GM18909 (cell line): Measurements from ENCODE around the gene PTPRA.
"Not testable (repeated sequence)": the region's sequence is repeated elsewhere in the genome, so short reads cannot be mapped to it uniquely, and the experiment has no call there.

Experiments
- ATAC-seq: cut with Tn5 transposase; IDR thresholded peaks from one replicate; pipeline ENCODE4 v1.9.1; 2021; ENCODE audit warnings: mild to moderate bottlenecking; ENCODE audit not compliant: unreplicated experiment, poor library complexity

PTPRA gene

DNA sequence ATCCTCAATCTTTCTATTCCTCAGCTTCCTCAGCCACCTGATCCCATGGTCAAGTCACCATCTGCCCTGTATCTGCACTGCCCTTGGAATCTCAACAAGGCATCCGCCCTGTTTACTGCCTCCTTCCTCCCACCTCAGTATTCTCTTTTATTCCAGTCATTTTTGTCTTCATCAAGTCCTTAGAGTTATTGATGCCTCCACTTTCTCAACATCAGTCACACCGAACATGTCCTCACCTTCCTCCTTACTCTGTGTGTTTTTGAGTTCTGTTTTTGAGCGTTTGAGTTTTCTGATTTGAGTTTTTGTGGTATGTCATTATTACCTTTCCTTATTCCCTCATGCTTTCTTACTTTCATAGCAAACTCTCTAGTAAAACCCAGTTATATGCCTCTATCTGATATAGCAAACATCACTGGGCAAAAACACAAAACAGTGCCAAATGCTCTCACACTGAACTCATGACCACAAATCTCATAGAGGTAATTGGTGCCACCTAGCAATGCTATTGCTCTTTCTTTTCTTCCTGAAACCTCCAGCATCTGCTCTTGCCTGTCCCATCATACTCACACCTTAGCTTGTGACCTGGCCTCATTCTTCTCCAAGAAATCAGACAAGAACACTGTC, 158.4 kb downstream of the PTPRA start:
- no peak for ATAC-seq

GRCh38 chr20:3032624-3033023, 159.3 kb downstream of the PTPRA start:
- ATAC-seq: no peak

GRCh38 chr20:3037654-3038053, 164.4 kb downstream of the PTPRA start:
- no peak for ATAC-seq

GRCh38 chr20:3038454-3038853, 165.2 kb downstream of the PTPRA start:
- ATAC-seq: no peak

DNA sequence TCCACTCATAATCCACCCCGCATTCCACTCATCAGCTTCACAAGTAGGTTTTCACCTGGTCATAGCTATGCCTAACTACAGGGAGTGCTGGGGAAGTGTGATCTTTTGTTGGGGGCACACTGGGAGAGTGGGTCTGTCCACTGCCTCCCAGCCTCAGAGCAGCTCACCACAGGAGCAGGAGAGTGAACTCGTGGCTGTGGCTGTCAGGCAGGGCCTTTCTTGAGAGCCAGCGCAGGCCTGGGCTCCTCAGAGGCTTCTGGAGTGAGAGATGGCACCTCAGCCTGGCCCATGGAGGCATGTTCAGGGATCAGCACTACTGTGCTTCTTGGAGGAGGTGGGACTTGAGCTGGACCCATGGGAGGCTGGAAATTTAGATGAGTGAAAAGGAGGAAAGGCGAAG, 166.1 kb downstream of the PTPRA start:
- ATAC-seq: no peak

DNA sequence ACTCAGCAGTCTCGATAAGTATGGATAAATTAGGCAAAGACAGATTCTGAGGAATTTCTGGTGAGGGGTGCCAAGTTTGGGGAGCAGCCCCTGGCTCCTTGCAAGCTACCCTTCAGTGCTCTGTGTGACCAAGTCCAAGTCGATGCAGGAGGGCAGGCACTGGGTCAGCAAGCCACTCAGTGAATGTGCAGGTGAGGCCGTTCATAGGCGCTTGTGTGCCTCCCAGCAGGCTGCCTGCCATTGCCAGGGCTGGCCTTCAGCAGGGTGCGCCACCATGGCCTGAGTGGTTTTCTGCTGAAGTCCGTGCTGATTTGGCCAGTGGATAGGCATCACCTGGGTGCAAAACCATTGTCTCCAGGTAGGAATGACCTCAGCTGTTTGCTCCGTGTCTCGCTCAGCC, 166.8 kb downstream of the PTPRA start:
- no peak for ATAC-seq

DNA sequence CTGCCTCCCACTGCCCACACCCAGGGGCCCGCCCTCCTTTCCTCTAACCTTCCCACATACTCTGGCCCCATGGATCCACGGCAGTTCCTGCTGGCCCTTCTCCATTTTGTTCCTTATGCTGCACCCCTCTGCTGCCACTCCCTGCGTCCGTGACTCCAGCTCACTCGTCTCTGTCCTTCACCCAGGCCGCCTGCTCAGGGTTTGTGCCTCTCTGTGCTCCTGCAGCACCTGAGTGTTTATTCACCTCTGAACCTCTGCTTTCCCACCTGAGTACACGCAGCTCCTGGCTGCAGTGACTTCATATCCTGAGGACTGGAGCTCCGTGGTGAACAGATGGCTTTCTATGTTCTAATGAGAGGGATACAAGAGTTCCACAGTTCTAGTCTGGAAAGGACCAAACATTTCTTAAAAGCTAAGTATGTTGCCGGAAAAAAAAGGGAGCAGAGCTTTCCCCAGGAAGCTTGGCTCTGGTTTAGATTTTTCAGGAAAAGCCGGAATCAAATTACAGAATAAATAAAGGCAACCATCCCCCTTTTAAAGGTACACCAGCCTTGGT, 168.7 kb downstream of the PTPRA start:
- ATAC-seq: no peak

DNA sequence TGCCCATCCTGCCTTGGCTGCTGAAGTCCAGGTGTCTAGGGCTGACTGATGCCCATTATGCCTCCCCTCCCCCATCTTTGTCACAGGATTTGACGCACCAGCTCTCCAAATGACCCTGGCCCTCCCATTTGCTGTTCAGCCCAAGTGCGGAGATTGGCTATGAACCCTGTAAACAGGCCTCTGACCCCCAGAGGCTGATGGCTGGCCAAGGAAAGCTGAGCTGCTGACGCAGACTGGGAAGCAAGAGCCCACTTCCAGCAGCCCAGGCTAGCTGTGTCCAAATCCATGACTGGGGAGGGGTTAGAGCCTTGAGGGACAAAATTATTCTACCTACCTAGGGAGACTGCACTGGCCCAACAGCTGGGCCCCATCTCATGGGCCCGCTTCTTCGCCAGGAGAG, 169.3 kb downstream of the PTPRA start:
- no peak for ATAC-seq

- no peak for ATAC-seq
Observed at GRCh38 chr20:3043322-3043721, 170.0 kb downstream of the PTPRA start, which contains the start of gene GNRH2. TSS of gene GNRH2 (plus strand) at chr20:3043622. CDS start at chr20:3044415, 793 bp downstream.

DNA sequence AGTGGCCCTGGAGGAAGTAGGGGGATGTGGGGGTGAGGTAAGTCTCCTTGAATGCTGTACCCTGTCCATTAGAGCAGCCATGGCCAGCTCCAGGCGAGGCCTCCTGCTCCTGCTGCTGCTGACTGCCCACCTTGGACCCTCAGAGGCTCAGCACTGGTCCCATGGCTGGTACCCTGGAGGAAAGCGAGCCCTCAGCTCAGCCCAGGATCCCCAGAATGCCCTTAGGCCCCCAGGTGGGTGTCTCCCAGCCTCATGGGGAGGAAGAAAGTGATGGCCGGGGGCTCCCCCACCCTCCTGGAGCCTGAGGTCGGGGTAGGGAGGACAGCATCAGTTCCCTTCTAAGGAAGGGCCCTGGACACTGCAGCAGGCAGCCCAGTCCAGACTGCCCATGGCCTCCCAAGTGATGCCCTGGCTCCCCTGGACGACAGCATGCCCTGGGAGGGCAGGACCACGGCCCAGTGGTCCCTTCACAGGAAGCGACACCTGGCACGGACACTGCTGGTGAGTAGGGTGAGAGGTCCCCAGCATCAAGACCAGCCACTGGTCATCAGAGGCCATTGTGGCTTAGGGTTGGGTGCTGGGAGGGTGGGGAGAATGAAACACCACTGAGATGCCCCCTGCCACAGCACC, 171.2 kb downstream of the PTPRA start:
- no peak for ATAC-seq

DNA sequence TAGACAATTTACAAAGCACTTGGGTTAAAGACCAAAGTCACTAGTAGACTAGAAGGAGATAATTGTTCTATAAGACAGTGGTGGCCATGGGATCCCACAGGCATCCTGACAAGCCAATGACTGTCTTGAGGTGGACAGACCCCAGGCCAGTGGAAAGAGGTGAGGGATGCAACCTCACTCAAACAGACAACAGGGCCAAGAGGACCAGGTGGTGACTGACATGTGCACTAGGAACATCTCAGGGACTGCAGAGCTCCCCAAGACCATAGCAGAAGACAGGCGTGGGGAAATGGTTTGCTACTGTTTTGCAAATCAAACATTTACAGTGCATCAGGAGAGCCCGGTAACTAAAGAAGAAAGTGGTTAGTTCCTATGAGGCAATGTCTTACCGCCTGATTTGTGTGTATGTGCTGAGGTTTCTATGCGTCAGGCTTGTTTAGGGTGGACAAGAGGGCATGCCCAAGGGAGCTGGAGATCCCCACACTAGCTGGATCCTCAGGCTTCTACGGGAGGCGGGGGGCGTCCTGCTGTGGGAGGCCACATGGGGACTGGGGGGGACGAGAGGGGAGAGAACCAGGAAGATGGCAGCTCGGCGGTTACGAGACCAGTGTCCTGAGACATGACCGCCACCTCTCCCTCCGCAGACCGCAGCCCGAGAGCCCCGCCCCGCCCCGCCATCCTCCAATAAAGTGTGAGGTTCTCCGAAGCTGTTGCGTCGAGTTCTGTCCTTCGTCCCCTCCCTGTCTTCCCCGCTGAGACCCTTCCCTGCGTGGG, 171.9 kb downstream of the PTPRA start:
- peak; percentile 51 for ATAC-seq

GRCh38 chr20:3045816-3046676, 172.8 kb downstream of the PTPRA start, which contains the start of gene MRPS26:
TSS of gene MRPS26 (plus strand) at chr20:3046052. CDS start at chr20:3046069, 17 bp downstream.
- peak; percentile 86 for ATAC-seq

DNA sequence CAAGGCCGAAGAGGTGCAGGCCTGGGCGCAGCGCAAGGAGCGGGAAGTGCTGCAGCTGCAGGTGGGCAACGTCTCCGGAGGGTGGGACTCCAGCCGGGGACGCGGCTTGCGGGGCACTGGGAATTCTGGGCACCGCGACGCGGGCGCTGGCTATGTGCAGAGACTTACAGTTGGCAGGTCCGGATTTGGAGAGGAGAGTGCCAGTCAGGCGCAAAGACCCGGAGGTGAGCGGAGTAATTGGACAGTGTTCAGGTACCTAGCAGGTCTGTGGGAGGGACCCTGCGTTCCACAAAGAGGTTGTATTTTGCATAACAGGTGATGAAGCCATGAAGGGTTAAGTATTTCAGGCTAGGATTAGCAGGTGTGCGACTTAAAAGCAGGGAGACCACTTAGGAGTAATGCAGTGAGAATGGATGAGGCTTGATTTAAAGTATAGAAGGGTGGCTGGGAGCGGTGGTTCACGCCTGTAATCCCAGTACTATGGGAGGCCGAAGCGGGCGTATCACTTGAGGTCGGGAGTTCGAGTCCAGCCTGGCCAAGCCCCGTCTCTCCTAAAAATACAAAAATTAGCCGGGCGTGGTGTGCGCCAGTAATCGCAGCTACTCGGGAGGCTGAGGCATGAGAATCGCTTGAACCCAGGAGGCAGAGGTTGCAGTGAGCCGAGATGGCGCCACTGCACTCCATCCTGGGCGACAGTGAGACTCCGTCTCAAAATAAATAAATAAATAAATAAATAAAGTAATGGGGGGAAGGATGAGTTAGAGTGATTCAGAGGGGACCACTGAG, 173.6 kb downstream of the PTPRA start:
- no peak for ATAC-seq

GRCh38 chr20:3047486-3048419, 174.5 kb downstream of the PTPRA start:
- ATAC-seq: no peak

DNA sequence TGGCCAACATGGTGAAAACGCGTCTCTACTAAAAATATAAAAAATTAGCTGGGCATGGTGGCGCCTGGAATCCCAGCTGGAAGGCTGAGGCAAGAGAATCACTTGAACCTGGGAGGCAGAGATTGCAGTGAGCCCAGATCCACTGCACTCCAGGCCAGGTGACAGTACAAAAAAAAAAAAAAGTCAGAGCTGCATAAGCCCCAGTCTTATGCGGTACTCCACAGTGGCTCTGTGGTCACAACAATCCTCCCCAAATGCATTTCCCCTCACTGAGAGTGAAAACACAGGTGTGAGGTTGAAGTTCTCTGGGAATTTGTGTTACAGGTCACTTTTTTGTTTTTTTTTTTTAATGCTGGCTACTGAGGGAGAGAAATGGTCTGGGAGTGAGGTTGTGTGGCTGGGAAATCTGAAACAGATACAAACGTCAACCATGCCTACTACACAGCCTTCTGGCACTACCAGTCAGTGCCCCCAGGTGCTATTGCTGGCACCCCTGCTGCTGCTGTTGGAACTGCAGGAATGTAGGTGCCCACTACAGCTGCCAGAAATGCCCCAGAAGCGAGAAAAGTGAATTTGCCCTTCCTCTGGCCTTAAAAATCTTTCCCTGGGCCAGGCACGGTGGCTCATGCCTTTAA, 178.2 kb downstream of the PTPRA start:
- ATAC-seq: no peak

DNA sequence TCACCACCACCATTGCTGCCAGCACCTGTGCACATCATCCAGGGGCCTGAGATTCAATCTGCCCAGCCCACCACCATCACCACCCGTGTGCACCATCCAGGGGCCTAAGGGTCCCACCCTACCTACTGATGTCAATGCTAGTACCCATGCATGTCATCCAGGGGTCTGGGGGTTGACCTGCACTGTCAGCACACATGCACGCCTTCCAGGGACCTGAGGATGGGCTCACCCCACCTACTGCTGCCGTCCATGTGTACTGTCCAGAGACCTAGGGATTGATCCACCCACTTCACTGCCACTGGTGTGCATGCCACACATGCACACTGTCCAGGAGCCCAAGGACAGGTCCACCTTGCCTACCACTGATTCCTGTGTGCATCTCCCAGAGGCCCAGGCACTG, 186.2 kb downstream of the PTPRA start:
- ATAC-seq: no peak

- not testable (repeated sequence) for ATAC-seq
Observed at GRCh38 chr20:3064119-3064518, 190.8 kb downstream of the PTPRA start.
